Transverse colon (tissue), 3 donors: Measurements from ENCODE around the gene HSPA6.

Source experiments
- POLR2A ChIP-seq: fragments of 450-650 bp; IDR thresholded peaks from one replicate; pipeline ENCODE4 v1.6.1; 2016; ENCODE audit warnings: antibody characterized with exemption, mild to moderate bottlenecking, moderate library complexity
- POLR2AphosphoS5 ChIP-seq, 3 donors: sonication (generic); formaldehyde crosslinking; IDR thresholded peaks; one replicate each; pipeline ENCODE4 v1.6.1; 2016; ENCODE audit warnings: antibody characterized with exemption in 3 of 3

- no peak for TF ChIP-seq POLR2A
- TF ChIP-seq POLR2AphosphoS5 (IDR thresholded peaks at IDR 0.05), result no peak
Observed at GRCh38 chr1:161484613-161485012, 39.7 kb upstream of the HSPA6 start.
